Muscle of back (tissue), 11 donors: ENCODE results near the gene ABCB4. TPM values are rescaled to one million over a fixed set of nuclear protein-coding genes. Genes with fewer than 3 reads are reported as not detected.
A peak's percentile ranks its signal among the peaks of the same experiment; 100 is the strongest.

Source experiments
- DNase-seq, 3 donors: peaks; one replicate each; pipeline versions ENCODE4 v3.0.0 to v3.0.0-alpha.2; 2013
- polyA plus RNA-seq, 10 donors: library from polyadenylated mRNA; unstranded; fragments of 120-200 nt; gene quantifications; one replicate each; pipeline ENCODE4 v1.2.1, GENCODE V29; 2013; ENCODE audit not compliant: insufficient read length in 10 of 10

Gene ABCB4
- polyA plus RNA-seq, 10 donors, result 0.14 to 1.4 (median 0.34) TPM

DNA sequence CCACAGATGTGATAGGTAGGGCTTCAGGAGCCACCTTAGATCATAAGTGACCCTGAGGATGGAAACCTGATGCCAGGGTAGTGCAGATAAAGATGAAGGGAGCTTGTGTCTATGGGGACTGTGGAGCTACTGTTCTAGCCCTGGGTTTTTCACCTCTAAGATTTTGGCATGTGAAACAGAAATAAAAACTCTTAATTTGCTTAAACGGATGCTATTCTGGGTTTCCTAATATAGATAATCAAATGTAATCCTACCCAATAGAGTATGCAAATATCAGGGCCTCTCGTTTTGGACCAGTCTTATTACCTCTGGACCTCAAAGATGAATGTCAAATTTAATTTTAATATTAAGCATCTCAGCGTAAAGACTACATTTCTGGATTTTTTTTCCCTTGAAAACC lies 49.3 kb downstream of the ABCB4 start:
- DNase-seq, result no peak

DNA sequence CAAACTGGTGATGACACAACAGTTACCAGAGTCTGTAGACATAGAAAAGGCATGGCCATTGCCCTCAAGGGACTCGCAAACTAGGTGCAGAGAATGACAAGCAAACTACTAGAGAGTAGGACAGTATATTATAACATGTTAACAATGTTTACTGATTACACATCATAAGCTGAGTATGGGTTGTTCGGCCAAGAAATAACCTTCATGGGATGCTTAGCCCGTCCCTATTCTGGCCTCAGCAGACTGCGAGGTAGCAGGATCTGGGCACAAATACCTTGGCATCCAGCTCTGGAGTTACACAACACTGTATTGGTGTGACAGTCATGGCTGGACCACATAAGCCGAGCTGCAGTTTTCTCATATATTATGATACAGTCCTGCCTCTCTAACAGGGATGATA lies 51.4 kb downstream of the ABCB4 start:
- no peak for DNase-seq

DNA sequence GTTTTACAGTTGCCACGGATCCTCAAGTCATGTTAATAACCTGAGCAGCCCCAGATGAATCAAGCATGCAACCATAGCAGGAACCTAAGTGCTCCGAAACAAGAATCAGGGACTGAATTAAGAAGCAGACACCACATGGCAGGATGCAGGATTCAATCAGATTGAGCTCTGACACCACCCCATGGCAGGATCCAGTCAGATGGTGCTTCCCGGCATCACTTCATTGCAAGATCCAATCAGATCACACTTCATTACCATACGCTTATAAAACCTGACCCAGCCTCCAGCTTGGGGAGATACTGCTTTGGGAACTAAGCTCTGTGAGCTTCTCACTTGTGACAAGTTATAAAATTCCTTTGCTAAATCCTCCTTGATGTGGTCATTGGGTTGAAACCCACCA lies 55.3 kb downstream of the ABCB4 start:
- no peak for DNase-seq

DNA sequence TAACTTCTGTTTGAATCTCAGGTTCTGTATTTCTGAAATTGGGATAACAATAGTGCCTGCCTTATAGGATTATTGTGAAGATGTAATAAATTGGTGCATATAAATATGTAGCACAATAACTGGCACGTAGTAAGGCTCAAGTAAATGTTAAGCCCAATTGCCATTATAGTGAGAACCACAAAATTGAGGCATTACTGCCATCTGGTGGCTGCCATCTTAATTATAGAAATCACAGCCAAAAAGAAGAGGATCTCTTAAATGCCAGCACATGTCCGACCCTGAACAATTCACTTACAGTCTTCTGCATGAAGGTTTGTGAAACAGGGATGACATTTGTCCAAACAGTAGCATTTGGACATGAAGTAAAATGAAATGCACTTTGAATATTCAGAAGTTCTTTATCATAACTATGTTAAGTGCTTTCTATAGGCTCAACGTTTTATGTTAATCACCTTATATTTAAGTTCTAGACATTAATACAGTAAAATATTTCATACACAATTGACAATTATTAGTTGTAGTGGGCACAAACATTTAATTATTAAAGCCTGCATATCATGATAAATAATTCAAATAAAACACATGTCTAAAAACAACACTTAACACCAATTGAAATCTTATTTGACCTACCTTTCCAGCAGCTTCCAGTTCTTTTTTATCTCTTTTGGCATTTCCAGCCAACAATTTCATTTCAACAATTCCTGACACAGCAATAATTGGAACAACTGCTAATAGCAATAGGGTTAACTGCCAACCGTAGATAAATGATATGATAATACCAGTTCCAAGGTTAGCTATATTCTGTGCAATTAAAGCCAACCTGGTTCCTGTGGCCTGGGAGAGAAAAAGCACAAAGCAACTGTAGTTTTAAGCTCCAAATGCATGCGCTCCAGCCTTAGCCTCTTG lies 58.5 kb downstream of the ABCB4 start:
- DNase-seq, result peak; percentile 53 to 79 (median 71)

DNA sequence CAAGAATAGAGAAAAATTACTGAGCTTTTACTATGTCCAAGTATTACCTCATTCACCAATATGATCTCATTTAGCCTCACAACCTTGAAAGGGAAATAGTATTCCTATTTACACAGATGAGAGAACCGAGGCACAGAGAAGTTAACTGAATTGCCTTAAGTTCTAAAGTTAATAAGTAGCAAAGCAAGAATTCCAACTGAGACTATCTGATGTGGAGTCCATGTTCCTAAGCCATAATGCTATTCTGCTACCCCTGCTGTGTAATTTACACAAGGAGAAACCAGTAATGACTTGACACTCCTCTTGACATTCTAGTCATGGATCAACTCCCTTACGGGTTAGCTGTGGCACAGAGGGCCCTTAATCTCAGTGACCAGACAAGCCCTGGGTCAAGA lies 60.7 kb downstream of the ABCB4 start:
- DNase-seq, result no peak

DNA sequence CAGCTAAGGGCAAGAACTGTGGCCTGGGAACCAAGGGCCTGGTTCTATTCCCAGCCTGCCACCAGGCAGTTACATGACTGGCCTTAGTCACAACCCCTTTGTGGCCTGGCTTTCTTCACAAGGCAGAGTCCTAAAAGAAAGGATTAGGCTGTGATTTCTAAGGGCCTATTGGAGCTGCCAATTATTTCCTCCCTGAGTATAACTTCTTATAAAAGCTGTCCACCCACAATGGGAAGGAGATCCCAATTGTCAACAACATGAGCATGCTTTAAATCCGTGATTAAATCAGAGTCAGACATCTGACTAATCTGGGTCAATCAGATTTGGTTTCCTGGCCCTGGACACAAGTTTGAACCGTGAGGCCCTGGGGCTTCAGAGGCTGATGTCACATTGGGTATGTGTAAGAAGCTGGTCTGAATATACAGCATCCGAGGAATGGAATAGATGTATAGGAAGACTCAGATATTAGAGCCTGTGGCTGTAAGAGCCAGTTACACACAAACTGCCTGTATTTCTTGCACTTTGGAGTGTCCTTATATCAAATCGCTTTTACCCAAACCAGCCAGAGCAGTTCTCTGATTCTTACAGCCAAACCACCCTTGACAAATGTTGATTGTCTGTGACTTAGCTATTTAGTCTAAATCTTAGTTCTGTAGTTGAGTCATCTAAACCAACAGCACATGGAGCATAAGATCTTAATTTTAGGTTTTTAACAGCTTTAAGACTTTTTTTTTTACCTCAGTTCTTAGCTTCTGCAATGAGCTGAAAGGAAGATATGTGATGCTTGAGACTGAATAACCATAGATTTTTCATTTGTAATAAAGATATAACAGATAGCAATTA lies 61.3 kb downstream of the ABCB4 start:
- peak in 1 of 3 donors; percentile 7 for DNase-seq

DNA sequence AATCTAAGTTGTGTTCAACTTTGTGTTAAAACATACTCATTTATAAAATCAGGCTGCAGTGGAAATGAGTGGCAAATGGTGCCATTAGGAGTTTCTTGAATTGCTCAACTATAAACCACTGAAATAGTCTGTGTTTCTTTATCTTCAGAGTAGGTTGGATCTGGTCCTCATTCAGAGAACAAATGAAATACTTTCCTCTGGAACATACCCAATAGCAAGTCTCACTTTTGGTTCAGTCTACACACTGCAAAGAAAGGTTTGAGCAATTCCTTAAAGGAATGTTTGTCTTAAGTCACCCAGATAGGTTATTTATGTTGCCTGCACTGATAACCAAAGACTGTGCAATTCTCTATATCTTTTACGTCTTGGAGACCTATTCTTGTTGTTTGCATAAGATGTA lies 62.5 kb downstream of the ABCB4 start:
- no peak for DNase-seq

DNA sequence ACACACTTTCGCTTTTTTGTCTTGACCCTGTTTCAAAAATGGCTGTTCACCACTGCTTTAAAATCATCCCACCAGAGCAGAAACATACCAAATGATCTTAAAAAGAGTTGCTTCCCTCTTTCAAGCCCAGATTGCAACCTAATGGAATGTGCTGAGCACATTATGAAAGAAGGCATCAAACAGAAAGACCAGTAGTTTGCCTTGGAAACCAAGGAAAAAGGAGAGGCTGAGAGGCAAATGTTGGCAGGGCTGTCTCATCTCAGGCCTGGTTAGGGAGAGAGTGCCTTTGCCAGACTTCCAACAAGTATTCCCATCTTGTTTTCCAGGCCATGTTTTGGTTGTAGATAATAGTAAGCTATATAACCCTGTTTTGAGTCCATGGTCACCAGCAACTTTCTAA lies 64.3 kb downstream of the ABCB4 start:
- DNase-seq, result peak in 1 of 3 donors; percentile 4

DNA sequence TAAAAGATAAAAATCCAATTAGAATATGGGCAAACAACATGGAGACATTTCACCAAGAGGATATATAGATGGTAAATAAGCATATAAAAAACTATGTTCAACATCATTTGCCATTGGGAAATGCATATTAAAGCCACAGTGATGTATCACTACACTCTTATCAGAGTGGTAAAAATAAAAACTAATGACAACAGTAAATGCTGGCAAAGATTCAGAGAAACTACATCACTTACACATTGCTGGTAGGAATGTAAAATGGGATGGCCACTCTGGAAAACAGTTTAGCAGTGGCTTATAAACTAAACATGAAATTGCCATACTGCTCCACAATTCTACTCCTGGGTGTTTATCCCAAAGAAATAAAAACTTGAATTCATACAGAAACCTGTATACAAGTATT lies 70.8 kb downstream of the ABCB4 start:
- DNase-seq, result no peak

DNA sequence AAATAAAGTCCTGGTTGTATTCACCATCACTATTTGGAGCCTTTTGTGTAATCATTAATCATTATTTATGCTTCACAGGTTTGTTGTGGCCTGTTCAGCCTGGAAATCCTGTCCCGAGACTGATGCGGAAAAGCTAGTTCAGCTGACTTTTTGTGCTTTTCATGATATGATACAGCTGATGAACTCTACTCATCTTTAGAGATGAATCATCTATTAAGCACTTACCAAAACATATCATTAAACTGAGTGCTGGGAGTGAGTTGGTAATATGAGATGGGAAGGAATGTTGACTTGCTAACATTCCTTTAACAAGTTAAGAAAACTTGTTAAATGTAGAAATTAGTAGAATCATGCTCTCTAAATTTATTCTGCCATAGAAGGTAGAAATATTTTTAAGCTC lies 77.0 kb downstream of the ABCB4 start:
- DNase-seq, result peak in 1 of 3 donors; percentile 45

DNA sequence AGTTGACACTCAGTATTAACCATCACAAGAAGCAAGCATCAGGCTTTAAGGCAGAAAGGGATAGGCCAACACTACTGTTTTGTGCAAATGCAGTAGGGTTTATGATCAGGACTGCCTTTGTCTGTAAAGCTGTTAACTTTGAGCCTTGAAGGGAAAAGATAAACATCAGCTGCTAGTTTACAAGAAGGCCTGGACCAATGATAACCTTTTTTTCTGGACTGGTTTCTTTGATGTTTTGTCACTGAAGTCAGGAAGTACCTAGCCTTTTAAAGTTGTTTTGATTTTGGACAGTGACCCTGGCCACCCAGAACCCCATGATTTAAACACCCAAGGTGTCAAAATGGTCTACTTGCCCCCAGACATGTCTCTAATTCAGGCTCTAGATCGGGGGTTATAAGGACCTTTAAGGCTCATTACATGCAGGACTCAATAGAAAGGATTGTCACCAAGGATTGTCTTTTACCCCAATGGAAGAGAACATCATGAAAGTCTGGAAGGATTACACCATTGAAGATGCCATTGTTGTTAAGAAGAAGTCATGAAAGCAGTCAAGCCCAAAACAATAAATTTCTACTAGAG lies 79.9 kb downstream of the ABCB4 start:
- no peak for DNase-seq

DNA sequence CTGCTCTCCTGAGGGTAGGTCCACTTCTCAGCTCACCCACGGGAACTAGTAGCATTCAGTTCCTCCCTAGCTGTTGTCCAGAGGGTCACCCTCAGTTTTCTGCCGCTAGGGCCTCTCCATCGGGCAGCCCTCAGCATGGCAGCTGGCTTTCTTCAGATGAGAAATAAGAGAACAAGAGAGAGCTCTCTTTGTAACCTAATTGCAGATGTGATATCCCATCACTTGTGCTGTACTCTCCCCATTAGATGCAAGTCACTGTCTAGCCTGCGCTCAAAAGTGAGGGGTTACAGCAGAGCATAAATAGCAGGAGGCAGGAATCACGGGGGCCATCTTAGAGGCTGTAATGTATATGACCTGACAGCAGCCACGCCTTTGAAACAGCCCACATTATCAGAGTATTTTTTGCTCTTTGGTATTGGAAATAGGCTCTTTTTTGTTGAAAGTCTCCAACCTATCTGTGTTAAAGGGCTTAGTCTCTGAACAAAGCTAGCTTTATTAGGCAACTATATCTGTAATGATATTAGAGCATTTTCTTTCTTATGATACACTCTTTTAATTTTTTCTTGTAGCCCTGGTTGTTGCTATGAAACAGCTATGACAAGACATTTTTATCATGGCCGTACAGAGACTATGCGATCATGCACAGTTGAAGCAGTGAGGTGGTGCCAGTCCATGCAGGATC lies 84.3 kb downstream of the ABCB4 start:
- no peak for DNase-seq

DNA sequence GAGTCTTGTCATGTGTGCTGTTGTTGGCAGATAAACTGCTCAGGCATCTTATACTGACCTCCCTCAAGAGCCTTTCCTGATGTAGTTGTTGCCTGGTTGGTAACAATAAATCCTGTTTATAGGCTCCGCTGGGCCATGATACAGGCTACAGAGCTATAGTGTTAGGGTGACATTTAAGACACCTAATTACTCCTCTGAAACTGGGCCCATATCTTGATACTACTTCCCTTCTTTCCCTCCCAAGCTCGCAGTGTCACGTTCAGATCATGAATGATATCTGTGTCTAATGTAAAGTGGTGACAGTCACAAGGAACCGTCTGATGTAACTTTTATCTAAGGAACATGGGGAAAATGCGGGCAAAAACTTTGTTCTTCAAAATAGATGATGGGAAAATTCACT lies 94.6 kb downstream of the ABCB4 start:
- no peak for DNase-seq

DNA sequence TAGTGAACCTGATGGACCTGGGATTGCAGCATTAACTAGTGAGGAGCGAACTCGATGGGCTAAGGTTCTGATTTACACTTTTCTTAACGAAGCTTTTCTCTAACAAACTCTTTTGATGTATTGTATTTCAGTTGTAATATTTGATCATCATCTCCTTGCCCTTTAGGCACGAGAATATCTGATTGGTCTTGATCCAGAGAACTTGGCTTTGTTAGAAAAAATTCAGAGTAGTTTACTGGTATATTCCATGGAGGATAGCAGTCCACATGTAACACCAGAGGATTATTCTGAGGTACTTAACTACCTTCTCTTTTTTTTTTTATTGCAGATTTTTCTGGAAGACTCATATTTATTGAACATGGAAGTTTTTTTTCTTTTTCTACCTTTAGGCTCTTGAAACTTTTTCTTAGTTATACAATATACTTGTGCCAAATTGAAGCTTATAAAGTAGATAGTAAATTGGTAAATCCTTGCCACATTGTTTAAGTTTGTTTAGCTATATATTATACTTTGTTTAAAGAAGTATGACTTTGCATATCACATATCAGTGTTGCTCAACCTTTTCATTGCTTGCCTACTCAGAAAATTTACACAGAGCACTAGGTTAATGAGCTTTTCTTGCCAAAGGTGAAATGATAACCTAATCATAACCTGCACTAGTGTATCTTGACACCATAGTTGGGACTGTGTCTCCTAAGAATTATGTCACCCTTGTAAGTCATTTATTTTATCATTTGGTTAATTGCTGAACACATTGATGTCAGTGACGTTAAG lies 99.6 kb downstream of the ABCB4 start:
- DNase-seq, result no peak

DNA sequence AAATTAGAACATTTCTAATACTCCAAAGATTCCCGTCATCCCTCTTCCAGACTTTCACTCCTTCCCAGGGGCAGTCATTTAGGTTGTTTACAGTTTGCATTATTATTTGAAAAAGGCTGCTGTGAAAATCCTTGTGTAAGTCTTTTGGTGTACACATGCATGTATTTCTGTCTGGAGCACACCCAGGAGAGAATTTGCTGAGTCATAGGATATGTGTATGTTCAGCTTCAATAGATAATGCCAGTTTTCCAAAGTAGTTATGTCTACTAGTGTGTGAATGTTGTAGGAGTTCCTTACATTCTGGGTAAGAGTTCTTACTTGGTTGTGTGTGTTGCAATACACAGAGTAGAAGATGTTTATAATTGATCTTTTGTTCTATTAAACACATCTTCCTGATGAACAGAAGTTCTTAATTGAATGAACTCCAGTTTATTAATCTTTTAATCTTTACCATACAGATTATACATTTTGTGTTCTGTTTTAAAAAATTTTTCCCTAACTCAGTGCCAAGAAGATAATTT lies 104.8 kb downstream of the ABCB4 start:
- peak in 1 of 3 donors; percentile 1 for DNase-seq

DNA sequence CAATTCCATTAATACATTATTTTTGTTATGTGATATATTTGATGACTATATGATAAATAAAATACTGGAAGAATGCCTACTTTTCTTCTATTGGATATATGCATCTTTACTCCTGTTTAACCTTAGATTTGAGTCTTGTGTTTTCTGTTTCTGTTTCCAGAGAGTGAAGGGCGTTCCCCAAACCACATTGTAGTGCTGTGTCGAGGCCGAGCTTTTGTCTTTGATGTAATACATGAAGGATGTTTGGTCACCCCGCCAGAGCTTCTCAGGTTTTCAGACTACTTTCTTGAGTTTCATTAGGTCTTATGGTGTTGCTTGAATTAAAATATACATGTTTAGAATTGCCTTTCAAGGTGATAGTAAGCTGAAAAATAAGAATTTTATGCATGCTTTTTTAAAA lies 106.3 kb downstream of the ABCB4 start:
- DNase-seq, result no peak

DNA sequence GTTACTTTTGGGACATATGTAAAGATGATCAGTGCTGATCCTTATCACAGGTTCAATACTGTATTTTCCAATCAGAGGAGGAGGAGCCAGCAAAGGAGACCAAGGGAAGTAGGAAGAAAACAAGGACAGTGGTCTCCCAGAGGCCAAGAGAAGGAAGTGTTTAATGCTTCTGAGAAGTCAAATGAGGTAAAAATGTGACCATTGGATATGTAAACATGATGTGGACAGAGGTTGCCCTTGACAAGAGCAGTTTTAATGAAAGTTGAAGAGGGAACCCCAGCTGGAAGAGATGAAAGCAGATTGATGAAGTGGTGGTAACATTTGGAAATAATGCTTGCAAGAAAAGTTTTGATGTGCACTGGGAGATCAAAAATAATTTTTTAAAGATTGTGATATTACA lies 111.2 kb downstream of the ABCB4 start:
- DNase-seq, result no peak

DNA sequence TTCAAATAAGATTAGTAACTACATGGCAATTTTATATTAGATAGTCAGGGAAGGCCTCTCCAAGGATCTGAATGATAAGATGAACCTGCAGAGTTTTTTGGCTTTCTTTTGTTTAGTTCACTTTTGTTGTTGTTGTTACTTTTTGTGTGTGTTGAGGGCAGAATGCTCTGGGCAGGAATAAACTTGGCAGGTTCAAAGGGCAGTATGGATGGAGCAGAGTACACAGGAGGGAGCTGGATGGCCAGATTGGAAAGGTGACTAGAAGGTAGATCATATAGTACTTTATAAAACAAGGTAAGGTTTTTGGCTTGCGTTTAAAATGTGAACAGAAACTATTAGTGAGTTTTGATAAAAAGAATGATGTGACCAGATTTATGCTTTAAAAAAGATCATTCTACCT lies 112.1 kb downstream of the ABCB4 start:
- no peak for DNase-seq

DNA sequence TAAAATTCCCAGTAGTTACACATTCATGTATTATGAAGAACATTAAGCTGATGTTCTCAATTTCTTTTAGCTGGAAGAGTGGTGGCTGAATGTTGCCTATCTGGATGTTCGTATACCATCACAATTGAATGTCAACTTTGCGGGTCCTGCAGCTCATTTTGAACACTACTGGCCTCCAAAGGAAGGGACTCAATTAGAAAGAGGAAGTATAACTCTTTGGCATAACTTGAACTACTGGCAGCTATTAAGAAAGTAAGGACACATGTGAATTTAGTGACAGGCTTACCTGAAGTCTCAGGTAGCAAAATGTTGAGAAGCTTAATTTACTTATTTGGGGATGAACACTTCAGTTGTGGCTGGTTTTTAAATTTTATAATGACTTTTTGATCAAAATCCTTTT lies 114.2 kb downstream of the ABCB4 start:
- no peak for DNase-seq

DNA sequence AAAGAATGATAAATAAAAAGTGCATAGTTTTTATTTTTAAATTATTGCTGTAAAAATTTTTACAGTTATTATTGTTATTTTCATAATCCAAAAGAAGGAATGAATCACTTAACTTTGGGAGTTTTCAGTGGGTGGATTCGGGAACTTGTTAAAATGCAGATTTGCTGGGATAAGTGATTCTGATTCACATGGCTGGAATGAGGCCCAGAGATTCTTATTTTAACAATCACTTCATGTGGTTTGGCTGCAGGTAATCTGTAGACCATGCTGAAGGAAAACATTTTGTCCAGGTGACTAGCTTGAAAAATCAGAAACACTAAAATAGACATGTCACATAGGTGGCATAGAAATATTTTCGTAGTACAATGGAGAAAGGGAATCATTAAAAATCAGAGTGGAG lies 116.1 kb downstream of the ABCB4 start:
- no peak for DNase-seq

DNA sequence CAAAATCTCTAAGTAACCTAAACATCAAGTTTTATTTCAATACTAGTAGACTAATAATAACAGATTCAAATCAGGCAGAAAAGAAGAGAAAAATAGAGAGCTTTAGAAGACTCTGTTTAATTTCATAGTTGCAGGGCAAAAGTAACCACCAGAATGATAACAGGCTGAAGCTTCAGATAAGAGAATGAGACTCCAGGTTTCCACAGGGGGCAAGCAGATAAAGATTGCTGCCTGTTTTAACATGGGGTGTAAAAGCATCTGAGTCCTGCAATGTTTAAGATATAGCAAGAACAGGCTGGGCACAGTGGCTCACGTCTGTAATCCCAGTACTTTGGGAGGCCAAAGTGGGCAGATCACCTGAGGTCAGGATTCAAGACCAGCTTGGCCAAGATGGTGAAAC lies 119.0 kb downstream of the ABCB4 start:
- DNase-seq, result no peak
